A549 treated with RU486 at 1 μM for 4 hours (cell line): ENCODE measurements around the gene MAT1A. TPM values are rescaled to one million over a fixed set of nuclear protein-coding genes. Genes with fewer than 3 reads are reported as not detected.

Experiments
- total RNA-seq: library from RNA; stranded (reverse); fragments of 200-300 nt; extraction: Qiagen RNA extraction; gene quantifications from 5 replicates; pipeline ENCODE4 v1.2.3, GENCODE V29; 2022; ENCODE audit warnings: low read depth

The MAT1A gene
- 0.09 to 0.22 TPM in 2 of 5 replicates, not detected in the others for total RNA-seq

GRCh38 chr10:80289451-80290287 is at the start of gene MAT1A:
Gene MAT1A (minus strand): TSS chr10:80289658. CDS start chr10:80289423, 235 bp downstream.

Other genes with a start within 250 kb of the MAT1A start
- 17.3 to 21.3 TPM (median 18.8 TPM) in 5 replicates for gene TMEM254, start 211.0 kb downstream of the MAT1A start, total RNA-seq
- 0.46 TPM in 1 of 5 replicates, not detected in the others for gene PLAC9, start 156.9 kb downstream of the MAT1A start, total RNA-seq
- gene ANXA11, start 84.1 kb downstream of the MAT1A start, total RNA-seq, result 167 to 255 TPM (median 199 TPM) in 5 replicates
- gene DYDC1, start 67.1 kb upstream of the MAT1A start, total RNA-seq, result not detected in 5 replicates
- gene DYDC2, start 67.1 kb upstream of the MAT1A start, total RNA-seq, result 0.07 to 0.16 TPM (median 0.13 TPM) in 3 of 5 replicates, not detected in the others
- 40.7 to 49.9 TPM (median 45.7 TPM) in 5 replicates for gene PRXL2A, start 118.9 kb upstream of the MAT1A start, total RNA-seq
- gene TSPAN14, start 164.7 kb upstream of the MAT1A start, total RNA-seq, result 106 to 151 TPM (median 131 TPM) in 5 replicates
- gene SH2D4B, start 248.2 kb upstream of the MAT1A start, total RNA-seq, result not detected in 5 replicates